Activated CD8-positive, alpha-beta T cell treated with anti-CD3 and anti-CD28 coated beads, Interleukin-2, amount 10 ng/mL, durations not matched to agents 7 days and 5 days (primary cell): ENCODE results near the gene CADM2. TPM values are rescaled to one million over a fixed set of nuclear protein-coding genes. Genes with fewer than 3 reads are reported as not detected.

Experiments used
- ATAC-seq: fragments of 150-1000 bp; cut with Tn5 transposase; one replicate; pipeline ENCODE4 v1.10.0; 2021; ENCODE audit warnings: moderate library complexity
- CTCF ChIA-PET: fragments of 350-600 bp; sonication (Branson Sonifier 250); formaldehyde crosslinking; loops from one replicate; lab custom pipeline; 2021; ENCODE audit warnings: antibody characterized with exemption; lab: Charles Lee
- POLR2A ChIA-PET: fragments of 350-600 bp; sonication (Branson Sonifier 250); formaldehyde crosslinking; loops from one replicate; lab custom pipeline; 2021; ENCODE audit warnings: antibody characterized with exemption; lab: Charles Lee
- DNase-seq: peaks from one replicate; pipeline ENCODE4 v3.0.0-alpha.2; 2020
- H3K27ac Mint-ChIP-seq: one replicate; pipeline ENCODE4 v1.8.0; 2021; ENCODE audit warnings: mild to moderate bottlenecking, mixed read lengths
- H3K27me3 Mint-ChIP-seq: one replicate; pipeline ENCODE4 v1.8.0; 2021; ENCODE audit warnings: low read depth, mixed read lengths
- H3K36me3 Mint-ChIP-seq: one replicate; pipeline ENCODE4 v1.8.0; 2021; ENCODE audit warnings: low read depth, mixed read lengths
- H3K4me1 Mint-ChIP-seq: one replicate; pipeline ENCODE4 v1.8.0; 2021; ENCODE audit warnings: low read depth, mixed read lengths
- H3K4me3 Mint-ChIP-seq: one replicate; pipeline ENCODE4 v1.8.0; 2021; ENCODE audit warnings: mild to moderate bottlenecking, mixed read lengths
- H3K9me3 Mint-ChIP-seq: one replicate; pipeline ENCODE4 v1.8.0; 2022; ENCODE audit warnings: mixed read lengths; ENCODE audit not compliant: insufficient read depth
- total RNA-seq, 2 experiments: library from RNA; stranded (reverse); gene quantifications; one replicate each; pipeline ENCODE4 v1.2.3, GENCODE V29; 2021

The CADM2 gene
- total RNA-seq, 2 experiments from 2014 or later = 0.21 to 0.29 TPM

GRCh38 chr3:85167576-85167975 lies 208.8 kb downstream of the CADM2 start:
- H3K4me1 Mint-ChIP-seq = no peaks in the 10 kb centered on the region
- no peaks in the 10 kb centered on the region for H3K36me3 Mint-ChIP-seq
- H3K27ac Mint-ChIP-seq = no peak overlapping the region
- DNase-seq (no peak), ATAC-seq (no peak)
- no peaks in the 10 kb centered on the region for H3K27me3 Mint-ChIP-seq
- ChIA-PET POLR2A (no interaction called here), CTCF (no interaction called here)
- no peak overlapping the region for H3K4me3 Mint-ChIP-seq
- peaks cover 6% of the 10 kb centered on the region for H3K9me3 Mint-ChIP-seq

DNA sequence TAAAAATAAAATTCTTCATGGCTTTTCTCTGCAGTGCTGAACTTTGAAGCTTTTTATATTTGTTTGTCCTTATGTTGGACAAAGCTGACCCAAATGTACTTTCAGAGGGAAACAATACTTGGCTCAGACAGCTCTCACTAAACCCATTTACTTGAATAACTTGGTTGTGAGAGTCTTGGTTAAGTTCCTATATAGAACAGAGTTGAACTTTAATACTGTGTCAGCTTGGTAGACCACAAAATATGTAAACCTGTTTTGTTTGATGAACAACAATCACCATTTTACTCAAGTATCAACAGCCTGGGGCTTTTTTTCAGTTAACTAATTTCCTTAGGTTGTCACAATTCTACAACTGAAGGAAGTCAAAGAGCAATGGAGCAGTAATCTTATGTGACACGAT lies 211.9 kb downstream of the CADM2 start:
- ChIA-PET POLR2A (no interaction called here), CTCF (no interaction called here)
- ATAC-seq (no peak), DNase-seq (no peak)
- H3K27me3 Mint-ChIP-seq = no peaks in the 10 kb centered on the region
- H3K9me3 Mint-ChIP-seq = no peaks in the 10 kb centered on the region
- no peak overlapping the region for H3K27ac Mint-ChIP-seq
- no peaks in the 10 kb centered on the region for H3K36me3 Mint-ChIP-seq
- no peaks in the 10 kb centered on the region for H3K4me1 Mint-ChIP-seq
- no peak overlapping the region for H3K4me3 Mint-ChIP-seq

DNA sequence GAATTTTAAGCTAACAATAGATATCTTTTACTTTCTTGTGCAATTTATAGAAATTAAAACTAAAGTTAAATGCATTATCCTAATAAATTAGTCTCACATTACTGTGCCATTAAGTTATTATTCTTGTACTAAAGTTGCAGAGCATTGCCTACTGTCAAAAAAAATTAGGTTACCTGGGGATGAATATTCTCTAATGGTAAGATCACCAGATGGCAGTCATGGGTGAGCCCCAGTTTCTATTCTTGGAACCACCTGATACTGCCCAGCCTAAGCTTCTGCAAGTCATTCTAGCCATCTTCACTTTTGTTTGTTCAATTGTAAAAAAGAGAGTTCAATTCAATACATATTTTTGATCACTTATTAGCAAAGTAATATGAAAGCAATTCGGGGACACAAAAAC lies 213.2 kb downstream of the CADM2 start:
- POLR2A ChIA-PET = no interaction called here
- no peak overlapping the region for H3K4me3 Mint-ChIP-seq
- no peak overlapping the region for H3K27ac Mint-ChIP-seq
- no peaks in the 10 kb centered on the region for H3K4me1 Mint-ChIP-seq
- CTCF ChIA-PET = no interaction called here
- ATAC-seq (no peak), DNase-seq (no peak)
- no peaks in the 10 kb centered on the region for H3K27me3 Mint-ChIP-seq
- H3K9me3 Mint-ChIP-seq = no peaks in the 10 kb centered on the region
- no peaks in the 10 kb centered on the region for H3K36me3 Mint-ChIP-seq

DNA sequence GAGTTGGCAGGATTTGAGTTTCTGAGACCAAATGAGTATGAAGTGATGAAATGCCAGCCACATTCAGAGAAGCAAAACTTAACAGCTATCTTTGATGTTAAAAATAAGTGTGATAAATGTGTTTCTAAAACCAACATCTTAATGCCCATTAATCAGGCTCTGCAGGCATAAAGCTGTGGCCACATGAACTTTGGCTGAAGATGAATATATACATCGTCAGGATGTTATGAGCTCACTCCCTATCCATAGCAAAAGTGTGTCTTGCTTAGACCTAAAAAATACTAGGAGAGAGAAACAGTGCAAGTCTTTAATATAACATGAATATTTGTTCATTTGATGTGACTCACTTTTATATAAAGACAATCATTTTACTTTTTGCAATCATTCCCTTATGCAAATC lies 218.0 kb downstream of the CADM2 start:
- H3K36me3 Mint-ChIP-seq = no peaks in the 10 kb centered on the region
- no peaks in the 10 kb centered on the region for H3K27me3 Mint-ChIP-seq
- no peak for ATAC-seq
- no peaks in the 10 kb centered on the region for H3K4me1 Mint-ChIP-seq
- POLR2A ChIA-PET = no interaction called here
- H3K4me3 Mint-ChIP-seq = no peak overlapping the region
- H3K9me3 Mint-ChIP-seq = no peaks in the 10 kb centered on the region
- CTCF ChIA-PET = no interaction called here
- no peak overlapping the region for H3K27ac Mint-ChIP-seq
- DNase-seq = no peak

GRCh38 chr3:85182975-85183752 lies 224.4 kb downstream of the CADM2 start:
- POLR2A ChIA-PET = interaction anchor here (0.6 kb wide), 1 partner anchor 22 kb away, joined by 3 read pairs; no protein-coding TSS in a partner anchor
- Mint-ChIP-seq H3K4me3 (no peak overlapping the region), H3K9me3 (no peaks in the 10 kb centered on the region), H3K36me3 (no peaks in the 10 kb centered on the region), H3K4me1 (no peaks in the 10 kb centered on the region), H3K27ac (no peak overlapping the region), H3K27me3 (no peaks in the 10 kb centered on the region)
- no peak for ATAC-seq
- DNase-seq = no peak
- CTCF ChIA-PET = no interaction called here

DNA sequence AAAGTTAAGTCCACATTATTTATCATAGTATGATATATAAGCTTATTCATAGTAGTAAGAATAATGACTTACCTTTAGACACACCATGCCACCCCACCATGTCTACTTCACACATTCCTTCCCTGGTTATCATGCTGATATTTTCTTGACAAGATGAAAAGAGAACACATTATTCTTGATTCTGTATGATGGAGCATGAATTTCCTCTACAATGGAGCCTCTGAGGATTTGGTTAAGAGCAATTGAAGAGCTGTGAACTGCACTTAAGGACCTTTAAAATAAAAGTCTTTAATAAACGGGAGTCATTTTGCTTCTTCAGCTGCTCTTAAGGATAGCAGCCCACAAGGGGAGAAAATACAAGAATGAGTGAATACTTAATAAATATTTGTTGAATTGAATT lies 226.7 kb downstream of the CADM2 start:
- POLR2A ChIA-PET = no interaction called here
- no peaks in the 10 kb centered on the region for H3K27me3 Mint-ChIP-seq
- H3K4me1 Mint-ChIP-seq = no peaks in the 10 kb centered on the region
- H3K4me3 Mint-ChIP-seq = no peak overlapping the region
- H3K27ac Mint-ChIP-seq = no peak overlapping the region
- no peak for ATAC-seq
- no peaks in the 10 kb centered on the region for H3K36me3 Mint-ChIP-seq
- H3K9me3 Mint-ChIP-seq = no peaks in the 10 kb centered on the region
- CTCF ChIA-PET = no interaction called here
- DNase-seq = no peak

DNA sequence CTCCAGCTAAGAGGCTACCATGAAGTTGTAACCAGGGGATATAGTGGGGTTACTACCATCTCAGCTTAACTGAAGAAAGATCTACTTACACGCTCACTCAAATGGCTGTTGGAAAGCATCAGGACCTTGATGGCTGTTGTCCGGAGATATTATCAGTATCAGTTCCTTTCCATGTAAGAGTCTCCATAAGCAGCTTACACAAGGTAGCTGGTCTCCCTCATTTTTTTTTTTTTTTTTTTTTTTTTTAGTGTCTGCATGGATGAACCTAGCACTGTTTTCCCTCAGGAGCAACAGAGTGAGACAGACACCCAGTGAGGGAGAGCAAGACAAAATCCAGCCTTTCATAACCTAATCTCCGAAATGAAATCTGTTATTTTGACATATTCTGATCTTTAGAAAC lies 230.9 kb downstream of the CADM2 start:
- ATAC-seq = no peak
- POLR2A ChIA-PET = no interaction called here
- CTCF ChIA-PET = no interaction called here

GRCh38 chr3:85193565-85193964 lies 234.8 kb downstream of the CADM2 start:
- ATAC-seq (no peak), DNase-seq (no peak)
- CTCF ChIA-PET = no interaction called here
- H3K27me3 Mint-ChIP-seq = no peaks in the 10 kb centered on the region
- H3K4me3 Mint-ChIP-seq = no peak overlapping the region
- H3K4me1 Mint-ChIP-seq = no peaks in the 10 kb centered on the region
- H3K9me3 Mint-ChIP-seq = no peaks in the 10 kb centered on the region
- POLR2A ChIA-PET = no interaction called here
- H3K36me3 Mint-ChIP-seq = no peaks in the 10 kb centered on the region
- H3K27ac Mint-ChIP-seq = no peak overlapping the region

More for the DNA sequence above, 230.9 kb downstream of the CADM2 start:
- H3K27ac Mint-ChIP-seq = no peak overlapping the region
- no peak for DNase-seq
- no peaks in the 10 kb centered on the region for H3K9me3 Mint-ChIP-seq
- no peaks in the 10 kb centered on the region for H3K36me3 Mint-ChIP-seq
- no peaks in the 10 kb centered on the region for H3K4me1 Mint-ChIP-seq
- no peak overlapping the region for H3K4me3 Mint-ChIP-seq
- no peaks in the 10 kb centered on the region for H3K27me3 Mint-ChIP-seq

DNA sequence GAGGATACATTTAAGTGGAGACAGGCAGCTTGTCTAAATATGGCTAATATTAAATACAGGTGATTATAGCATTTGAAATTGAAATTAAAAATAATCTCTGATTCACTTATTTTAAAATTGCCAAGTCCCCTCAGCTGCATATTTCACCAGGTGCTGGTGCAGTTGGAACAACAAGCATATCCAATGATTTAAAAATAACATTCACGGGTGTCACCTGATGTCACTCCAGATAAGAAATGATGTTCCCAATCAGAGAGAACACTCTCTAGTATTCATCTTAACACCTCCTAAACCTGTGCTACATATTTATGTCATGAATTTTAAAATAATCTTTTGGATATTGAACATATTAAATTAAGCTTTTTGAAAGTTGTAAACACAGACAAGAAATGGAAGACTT lies 249.9 kb downstream of the CADM2 start:
- ChIA-PET POLR2A (no interaction called here), CTCF (no interaction called here)
- Mint-ChIP-seq H3K27me3 (no peaks in the 10 kb centered on the region), H3K27ac (no peak overlapping the region), H3K4me1 (no peaks in the 10 kb centered on the region), H3K36me3 (no peaks in the 10 kb centered on the region), H3K9me3 (peaks cover 11% of the 10 kb centered on the region), H3K4me3 (no peak overlapping the region)
- no peak for ATAC-seq
- no peak for DNase-seq

- ATAC-seq = no peak
- DNase-seq = no peak
- Mint-ChIP-seq H3K9me3 (peaks cover 10% of the 10 kb centered on the region), H3K36me3 (no peaks in the 10 kb centered on the region), H3K27ac (no peak overlapping the region), H3K4me1 (no peaks in the 10 kb centered on the region), H3K4me3 (no peak overlapping the region), H3K27me3 (no peaks in the 10 kb centered on the region)
- POLR2A ChIA-PET = no interaction called here
- CTCF ChIA-PET = no interaction called here
These were observed 251.8 kb downstream of the CADM2 start for GRCh38 chr3:85210540-85210939.

DNA sequence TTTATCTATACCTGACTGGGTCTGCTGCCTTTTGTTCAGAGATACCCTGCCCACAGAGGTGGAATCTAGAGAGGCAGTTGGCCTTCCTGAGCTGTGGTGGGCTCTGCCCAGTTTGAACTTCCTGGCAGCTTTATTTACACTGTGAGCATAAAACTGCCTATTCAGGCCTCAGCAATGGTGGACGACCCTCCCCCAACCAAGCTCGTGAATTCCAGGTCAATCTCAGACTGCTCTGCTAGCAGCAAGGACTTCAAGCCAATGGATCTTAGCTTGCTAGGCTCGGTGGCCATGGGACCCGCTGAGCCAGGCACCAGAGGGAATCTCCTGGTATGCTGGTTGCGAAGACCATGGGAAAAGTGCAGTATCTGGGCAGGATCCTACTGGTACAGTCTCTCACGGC lies 270.2 kb downstream of the CADM2 start:
- ChIA-PET POLR2A (no interaction called here), CTCF (no interaction called here)
- Mint-ChIP-seq H3K4me1 (no peaks in the 10 kb centered on the region), H3K4me3 (no peak overlapping the region), H3K36me3 (no peaks in the 10 kb centered on the region), H3K9me3 (peaks cover 10% of the 10 kb centered on the region), H3K27ac (no peak overlapping the region), H3K27me3 (no peaks in the 10 kb centered on the region)
- ATAC-seq (no peak), DNase-seq (no peak)

DNA sequence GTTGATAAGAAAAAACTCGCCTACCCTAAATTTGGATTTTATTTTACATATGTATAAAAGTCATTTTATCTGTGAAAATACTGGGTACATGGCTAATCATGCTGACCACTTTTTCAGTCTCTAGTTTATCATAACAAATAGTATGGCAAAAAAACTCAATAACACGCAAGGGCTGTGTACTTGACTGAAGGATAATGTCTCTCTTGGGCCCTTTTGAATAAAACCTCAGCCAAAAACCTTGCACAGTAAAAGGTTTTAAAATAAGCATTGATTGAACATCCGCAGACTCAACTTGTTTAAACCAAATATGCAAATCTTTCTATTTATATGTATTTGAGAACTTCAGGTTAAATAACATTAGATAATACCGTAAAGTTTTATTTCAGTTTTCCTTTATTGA lies 285.3 kb downstream of the CADM2 start:
- Mint-ChIP-seq H3K4me3 (no peak overlapping the region), H3K9me3 (no peaks in the 10 kb centered on the region), H3K36me3 (no peaks in the 10 kb centered on the region), H3K27ac (no peak overlapping the region), H3K27me3 (no peaks in the 10 kb centered on the region), H3K4me1 (no peaks in the 10 kb centered on the region)
- ChIA-PET CTCF (no interaction called here), POLR2A (no interaction called here)
- no peak for ATAC-seq
- DNase-seq = no peak

GRCh38 chr3:85244519-85244918 lies 285.7 kb downstream of the CADM2 start:
- H3K27me3 Mint-ChIP-seq = no peaks in the 10 kb centered on the region
- H3K4me3 Mint-ChIP-seq = no peak overlapping the region
- H3K36me3 Mint-ChIP-seq = no peaks in the 10 kb centered on the region
- ATAC-seq (no peak), DNase-seq (no peak)
- POLR2A ChIA-PET = no interaction called here
- CTCF ChIA-PET = no interaction called here
- H3K9me3 Mint-ChIP-seq = no peaks in the 10 kb centered on the region
- H3K4me1 Mint-ChIP-seq = no peaks in the 10 kb centered on the region
- no peak overlapping the region for H3K27ac Mint-ChIP-seq
